PC-9 (cell line): Measurements from ENCODE around the gene CACNA1S.

Experiments
- EZH2 ChIP-seq: fragments of 200-600 bp; sonication (generic); IDR thresholded peaks from 2 replicates; pipeline ENCODE4 v1.8.0; 2017; ENCODE audit warnings: antibody characterized with exemption, low read depth
- TF ChIP-seq, protein P1 (sequence below): fragments of 200-600 bp; sonication (generic); conservative IDR thresholded peaks from 2 replicates; pipeline ENCODE4 v1.6.1; 2017; ENCODE audit warnings: mixed run types, antibody characterized with exemption, mild to moderate bottlenecking, moderate library complexity

- TF ChIP-seq, protein P1, sequence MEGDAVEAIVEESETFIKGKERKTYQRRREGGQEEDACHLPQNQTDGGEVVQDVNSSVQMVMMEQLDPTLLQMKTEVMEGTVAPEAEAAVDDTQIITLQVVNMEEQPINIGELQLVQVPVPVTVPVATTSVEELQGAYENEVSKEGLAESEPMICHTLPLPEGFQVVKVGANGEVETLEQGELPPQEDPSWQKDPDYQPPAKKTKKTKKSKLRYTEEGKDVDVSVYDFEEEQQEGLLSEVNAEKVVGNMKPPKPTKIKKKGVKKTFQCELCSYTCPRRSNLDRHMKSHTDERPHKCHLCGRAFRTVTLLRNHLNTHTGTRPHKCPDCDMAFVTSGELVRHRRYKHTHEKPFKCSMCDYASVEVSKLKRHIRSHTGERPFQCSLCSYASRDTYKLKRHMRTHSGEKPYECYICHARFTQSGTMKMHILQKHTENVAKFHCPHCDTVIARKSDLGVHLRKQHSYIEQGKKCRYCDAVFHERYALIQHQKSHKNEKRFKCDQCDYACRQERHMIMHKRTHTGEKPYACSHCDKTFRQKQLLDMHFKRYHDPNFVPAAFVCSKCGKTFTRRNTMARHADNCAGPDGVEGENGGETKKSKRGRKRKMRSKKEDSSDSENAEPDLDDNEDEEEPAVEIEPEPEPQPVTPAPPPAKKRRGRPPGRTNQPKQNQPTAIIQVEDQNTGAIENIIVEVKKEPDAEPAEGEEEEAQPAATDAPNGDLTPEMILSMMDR, result no peak
- no peak for TF ChIP-seq EZH2
Observed at GRCh38 chr1:201036188-201036842, 75.9 kb downstream of the CACNA1S start.
